GM18507 (cell line): ENCODE measurements around the gene CNPY3.

Source experiments
- DNase-seq: peaks from one replicate; pipeline ENCODE4 v3.0.0; 2011; ENCODE audit warnings: low read depth; ENCODE audit not compliant: insufficient read length; ENCODE audit errors: extremely low spot score
- FAIRE-seq: peaks from 2 replicates; lab custom pipeline; 2011; peaks lifted over from hg19 to GRCh38; lab: Jason Lieb, UNC

The CNPY3 gene

DNA sequence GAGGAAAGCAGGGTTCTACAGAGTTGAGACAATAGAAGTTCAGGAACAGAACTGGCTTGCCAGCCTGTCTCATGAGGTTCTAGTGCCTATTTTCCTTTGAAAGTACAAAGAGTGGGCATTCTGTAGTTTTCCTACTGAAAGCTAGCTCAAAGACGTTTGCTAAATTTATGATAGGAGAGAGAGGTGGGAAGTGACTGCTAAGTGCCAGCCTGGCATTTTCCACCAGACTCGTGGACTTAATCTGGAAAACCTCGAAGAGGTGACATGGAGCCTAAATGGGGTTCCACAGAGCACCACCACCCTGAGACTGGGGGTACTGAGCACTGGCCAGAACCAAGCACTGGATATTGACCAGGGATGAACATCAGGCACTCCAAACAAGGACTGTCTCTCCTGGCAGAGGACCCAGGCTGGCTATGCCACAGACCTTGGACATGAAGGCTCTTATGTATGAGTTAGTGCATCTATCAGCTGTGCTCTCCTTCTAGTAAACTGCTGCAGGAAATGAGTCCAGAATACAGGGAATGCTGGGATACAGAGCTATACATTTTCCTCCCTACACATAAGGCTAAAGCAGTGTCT is 42.6 kb downstream of the CNPY3 start:
- DNase-seq = no peak
- no peak for FAIRE-seq

DNA sequence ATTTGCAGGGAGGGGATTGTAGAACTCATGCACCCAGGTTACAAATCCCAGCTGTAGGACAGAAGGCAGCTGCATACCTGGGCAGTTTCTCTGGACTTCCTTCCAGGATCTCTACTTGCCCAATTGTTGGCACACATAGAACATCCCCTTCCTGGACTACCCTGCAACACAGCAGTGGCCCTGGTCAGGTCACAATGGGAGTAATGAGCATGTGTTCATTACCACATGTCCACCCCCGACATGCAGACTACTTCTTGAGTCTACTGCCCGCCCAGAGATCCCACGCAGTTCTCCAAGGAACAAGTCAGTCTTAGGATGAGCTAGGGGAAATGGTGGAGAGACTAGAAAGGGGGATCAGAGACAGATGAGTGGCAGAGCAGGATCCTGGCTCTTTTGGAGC is 44.6 kb downstream of the CNPY3 start:
- FAIRE-seq (no peak), DNase-seq (no peak)

DNA sequence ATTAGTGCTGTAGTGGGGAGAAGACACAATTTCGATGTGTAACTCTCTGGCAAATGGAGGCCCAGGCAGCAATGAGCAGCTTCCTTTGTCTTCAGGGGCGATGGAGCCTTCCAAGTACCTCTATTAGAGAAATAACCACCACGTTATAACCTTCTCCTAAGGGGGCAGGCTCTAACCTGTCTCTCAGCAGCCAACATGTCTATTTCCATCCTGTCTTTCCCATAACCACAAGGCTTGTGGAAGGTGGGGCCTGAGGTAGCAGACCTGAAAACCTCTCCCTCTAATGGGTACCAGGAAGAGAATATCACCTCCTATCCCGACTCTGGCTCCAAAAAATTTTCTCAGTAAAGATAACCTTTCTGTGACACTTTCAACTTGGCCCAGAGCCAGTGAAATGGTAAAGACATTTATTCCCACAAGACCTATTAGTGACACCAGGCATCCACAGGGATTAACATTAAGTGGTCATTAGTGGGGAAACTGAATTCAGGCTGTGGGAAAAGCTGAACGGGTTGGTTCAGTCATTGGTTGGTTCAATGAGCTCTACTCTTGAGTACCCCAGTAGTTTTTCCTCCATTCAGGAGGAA is 45.7 kb downstream of the CNPY3 start:
- FAIRE-seq = no peak

DNA sequence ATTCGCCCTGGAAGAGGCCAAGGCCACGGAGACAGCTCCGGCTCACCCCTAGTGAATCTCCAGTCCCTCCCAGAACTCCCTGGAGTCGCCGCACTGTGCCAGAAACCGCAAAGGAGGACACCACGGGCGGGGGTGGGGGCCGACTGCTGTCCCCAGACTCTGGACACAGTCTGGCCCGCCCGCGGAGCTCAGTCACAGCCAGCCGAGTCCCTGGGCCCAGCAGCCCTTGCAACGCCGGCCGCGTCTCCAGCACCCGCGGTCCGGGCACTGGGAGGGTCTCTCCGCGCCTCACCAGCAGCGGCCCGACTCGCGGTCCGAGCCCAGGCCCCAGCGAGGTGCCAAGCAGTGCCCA is 49.2 kb downstream of the CNPY3 start:
- FAIRE-seq = no peak
- DNase-seq = no peak

More for the DNA sequence above, 45.7 kb downstream of the CNPY3 start:
- DNase-seq = no peak

DNA sequence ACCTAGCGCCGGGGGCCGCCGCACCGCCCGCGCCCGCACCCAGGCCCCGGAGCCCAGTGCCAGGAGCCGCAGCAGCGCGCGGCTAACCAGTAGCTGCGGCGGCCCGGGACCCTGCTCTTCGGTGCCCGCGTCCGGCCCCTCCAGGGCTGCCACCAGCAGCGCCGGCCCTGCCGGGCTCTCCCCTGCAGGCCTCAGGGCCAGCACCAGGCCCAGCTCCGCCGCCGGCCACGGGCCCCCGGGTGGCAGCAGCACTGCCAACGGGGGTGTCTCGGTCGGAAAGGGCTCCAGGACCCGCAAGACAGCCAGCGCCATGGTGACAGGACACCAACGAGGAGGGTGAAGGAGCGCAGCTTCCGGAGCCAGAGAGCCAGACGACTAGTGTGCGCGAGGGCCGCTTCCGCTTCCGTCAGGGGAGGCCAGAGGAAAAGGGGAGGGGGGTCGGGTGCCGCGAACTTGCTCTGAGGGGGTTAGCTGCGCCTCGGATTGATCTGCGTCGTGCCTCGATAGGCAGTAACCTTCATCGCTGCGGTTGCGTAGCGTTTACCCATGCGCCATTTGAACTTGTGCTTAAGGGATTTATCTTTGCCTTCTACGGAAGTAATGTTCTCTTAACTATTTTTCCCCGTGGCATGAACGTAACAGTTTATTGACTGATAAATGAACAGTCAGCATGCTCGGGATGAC is 49.7 kb downstream of the CNPY3 start, which contains the start of gene PEX6:
Gene PEX6 (minus strand): TSS at position 343 of the 684 bp plus-strand sequence. CDS start 31 bp downstream, at position 312.
- peak; percentile 95 for FAIRE-seq
- DNase-seq = peak; percentile 86

DNA sequence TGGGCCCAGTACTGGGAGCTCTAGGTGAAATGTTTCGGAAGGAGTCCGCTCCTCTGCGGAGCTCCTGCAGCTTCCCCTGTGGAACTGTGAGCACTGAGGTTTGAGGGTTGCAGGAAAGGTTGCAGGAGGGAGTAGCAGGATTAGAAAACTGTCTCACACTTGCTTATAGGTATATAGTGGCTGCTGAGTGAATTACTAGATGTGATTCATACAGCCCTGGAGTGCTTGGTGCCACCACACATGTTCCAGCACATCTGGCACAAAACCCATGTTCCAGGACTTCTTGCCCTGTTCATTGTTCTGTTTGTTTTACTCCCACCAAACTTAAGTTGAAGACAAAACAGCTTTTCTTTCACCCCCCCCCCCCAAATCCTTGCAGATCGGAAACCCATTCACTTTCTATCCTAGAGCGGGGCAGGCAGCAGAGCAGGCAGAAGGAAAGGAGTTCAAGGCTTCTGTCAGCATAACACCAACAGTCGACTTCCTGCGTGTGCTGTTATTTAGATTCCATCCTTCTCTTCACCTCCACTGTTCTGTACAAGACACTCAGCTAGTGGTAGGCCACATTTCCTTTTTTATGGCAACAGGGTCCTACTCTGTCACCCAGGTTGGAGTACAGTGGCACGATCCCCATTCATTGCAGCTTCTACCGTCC is 50.4 kb downstream of the CNPY3 start:
- no peak for DNase-seq
- no peak for FAIRE-seq

DNA sequence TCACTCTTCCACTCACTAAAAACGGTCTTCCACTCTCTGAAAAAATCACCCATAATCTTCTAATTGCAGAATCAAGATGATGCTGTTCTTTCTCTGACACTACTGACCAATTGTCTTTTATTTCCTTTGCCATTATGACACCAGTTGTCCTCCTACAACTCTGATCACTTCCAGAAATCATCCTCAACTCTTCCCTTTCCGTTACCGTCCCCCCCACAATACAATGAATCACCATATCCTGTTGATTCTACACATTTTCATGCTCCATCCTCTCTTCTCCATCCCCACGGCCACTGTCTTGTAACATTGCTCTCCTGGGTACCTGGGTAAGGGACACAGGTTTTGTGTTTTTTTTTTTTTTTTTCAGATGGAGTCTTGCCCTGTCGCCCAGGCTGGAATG is 52.6 kb downstream of the CNPY3 start:
- no peak for DNase-seq
- FAIRE-seq = no peak

DNA sequence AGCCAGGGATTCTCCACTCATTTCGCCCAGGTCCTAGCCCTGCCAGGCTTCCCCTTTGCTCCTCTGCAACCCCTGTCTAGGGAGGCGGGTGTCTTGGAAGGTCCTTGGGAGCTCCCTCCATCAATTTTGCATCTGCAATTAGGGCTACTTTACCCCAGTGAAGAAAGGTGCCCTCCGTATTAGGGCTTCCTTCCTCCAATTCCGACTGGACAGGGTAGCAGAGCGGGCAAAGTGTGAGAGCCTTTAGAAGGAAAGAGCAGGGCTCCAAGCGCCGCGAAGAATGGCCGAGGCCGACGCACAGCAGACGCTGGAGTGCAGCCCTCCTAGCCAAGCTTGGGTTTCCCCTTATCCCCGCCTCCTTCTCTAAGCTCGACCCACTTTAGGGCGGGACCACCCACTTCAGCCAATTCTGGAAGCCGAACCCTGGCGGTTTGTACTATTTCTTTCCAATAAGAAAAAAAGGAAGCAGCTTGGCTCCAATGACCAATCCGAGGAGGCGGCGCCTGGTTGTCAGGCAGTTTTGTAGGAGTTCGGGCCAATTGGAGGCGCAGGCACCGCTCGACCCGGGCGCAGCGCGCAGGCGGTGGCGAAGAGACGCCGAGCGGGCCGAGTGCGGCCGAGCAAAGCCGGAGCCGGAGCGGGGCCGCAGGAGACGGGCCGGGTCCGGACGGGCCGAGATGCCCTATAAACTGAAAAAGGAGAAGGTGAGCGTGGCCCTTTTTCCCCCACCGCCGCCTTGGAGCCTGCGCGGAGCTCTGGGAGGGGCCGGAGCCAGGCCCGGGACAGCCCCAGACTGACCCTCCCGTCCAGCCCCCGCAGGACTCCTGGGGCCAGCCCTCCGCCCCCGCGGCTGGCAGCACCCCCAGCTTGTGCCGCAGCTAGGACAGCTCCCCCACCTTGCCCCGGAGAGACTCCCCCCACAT is 55.0 kb downstream of the CNPY3 start, which contains the start of gene PPP2R5D:
Gene PPP2R5D (plus strand): TSS at position 570 of the 923 bp plus-strand sequence. CDS start 108 bp downstream, at position 678.
- DNase-seq = peak; percentile 94
- peak; percentile 98 for FAIRE-seq

DNA sequence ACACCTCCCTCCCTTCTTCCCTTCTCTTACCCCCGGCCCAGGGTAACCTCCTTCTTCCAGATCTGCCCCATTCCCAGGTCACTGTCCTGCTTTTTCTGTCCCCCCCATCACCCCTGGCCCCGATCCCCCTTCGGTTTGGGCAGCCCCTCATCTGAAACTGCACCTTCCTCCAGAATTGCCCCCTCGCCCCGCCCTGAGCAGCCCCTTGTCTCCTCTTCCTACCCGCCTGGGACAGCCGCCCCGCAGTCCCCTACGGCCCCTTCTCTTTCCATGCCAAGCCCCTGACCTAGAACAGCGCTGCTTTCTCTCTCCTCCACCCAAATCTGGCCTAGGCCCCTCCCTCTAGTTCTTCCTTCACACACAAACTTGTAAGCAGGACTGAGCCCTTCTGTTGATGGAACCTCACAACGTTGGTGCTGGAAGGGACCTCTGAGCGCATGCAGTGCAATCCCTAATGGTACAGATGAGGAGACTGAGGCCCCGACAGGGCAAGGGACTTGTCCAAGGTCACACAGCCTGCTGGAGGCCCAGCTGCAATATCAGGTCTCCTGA is 55.7 kb downstream of the CNPY3 start:
- FAIRE-seq (no peak), DNase-seq (no peak)

DNA sequence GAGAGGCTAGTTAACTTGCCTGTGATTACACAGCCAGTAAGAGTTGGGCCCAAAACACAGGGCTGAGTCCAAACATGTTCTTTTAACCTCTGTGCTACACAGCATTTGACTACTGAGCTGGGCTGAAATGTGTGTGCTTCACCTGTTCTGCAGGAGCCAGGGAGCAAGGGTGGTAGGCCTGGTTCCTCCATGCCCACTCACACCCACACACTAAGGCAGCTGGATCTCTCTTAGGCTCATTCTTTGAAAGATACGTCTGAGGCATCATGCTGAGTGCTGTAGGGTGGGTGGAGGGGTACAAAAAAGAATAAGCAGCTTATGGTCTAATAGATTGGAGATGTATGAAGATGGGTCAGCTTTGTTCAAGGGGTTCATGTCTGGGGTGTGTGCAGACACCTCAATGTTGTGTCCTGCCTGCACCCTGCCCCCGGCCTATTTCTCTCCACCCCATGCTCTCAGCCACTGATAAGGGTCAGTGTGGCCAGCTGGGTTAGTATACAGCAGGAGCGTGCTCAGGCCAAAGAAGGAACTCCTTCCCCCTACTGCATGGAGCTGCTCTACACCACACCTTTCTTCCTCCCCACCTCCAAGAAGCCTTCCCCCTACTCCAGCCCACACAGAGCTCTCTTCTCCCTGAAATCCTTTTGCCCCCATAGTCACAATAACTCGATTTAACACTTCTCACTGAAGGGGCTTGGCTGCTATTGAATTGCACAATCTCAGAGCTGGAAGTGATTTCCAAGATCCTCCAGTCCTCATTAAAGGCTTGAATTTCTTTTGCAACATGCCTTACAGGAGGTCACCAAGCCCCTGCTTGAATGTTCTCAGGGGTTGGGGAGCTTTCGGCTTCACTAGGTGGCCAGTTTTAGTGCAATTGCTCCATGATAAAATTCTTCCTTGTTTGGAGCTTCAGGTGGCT is 58.5 kb downstream of the CNPY3 start:
- no peak for DNase-seq
- FAIRE-seq = no peak

DNA sequence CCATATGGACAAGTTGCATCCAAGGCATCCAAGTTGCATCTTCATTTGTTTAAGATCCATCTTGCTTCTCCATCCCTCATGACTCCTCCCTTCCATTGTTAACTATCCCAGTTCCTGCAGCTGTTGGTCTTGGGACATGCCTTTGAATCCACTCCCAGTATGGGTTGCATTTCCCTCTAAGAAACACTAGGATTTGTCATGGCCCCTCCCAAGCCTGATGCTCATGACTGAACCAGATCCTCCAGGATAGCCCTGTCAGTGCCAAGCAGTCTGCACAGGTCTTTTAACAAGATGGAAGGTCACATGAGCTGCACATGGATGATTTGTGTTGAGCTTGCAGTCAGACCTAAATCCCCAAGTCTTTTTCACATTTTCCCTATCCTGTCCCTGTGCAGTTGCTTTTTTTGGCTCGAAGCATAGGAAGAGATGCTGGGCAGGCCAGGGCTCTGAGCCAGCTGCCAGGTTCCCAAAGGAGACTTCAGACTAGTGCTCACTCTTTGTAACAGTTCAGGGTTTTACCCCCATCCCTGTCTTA is 59.3 kb downstream of the CNPY3 start:
- DNase-seq = no peak
- no peak for FAIRE-seq
